ENCODE data around the gene CATSPER3.

The CATSPER3 gene

DNA sequence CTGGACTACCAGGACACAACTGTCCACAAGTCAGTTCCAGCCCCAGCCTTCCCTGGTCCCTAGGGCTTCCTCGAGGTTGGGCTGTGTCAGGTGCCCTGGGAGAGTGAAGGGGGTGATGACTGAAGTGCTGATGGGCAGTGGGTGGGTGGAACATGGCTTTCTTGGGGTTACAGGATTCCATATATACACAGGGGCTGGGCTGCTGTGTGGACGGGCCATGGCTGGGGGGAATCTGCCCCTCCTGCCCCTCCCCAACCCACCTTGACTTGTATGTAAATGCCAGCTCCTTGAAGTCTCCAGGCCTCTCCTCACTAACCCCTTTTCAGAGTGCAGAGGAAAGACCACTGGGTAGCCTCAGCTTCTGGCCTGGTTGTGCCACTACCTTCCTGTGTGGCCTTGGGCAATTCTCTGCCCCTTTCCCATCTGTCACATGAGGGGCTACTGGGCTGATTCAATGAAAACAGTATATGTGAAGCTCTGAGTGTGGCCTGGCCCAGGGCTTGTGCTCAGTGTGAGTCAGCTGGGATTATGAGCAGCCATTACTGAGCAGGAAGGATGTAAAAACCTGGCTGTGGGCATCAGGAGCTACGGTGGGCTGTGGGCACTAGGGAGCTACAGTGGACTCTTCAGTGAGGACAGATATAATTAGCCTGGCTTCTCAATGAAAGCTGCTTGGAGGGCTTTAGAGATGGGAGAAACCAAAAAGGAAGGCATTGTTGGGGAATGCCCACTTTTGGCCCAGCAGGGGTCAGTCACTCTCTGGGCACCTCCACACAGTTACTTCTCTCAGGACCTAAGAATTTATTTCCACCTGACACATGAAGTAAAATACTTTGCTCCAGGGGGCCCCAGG lies 43.0 kb downstream of the CATSPER3 start:
- DNase-seq (ENCODE audit: low read depth, low spot score) = no peak

DNA sequence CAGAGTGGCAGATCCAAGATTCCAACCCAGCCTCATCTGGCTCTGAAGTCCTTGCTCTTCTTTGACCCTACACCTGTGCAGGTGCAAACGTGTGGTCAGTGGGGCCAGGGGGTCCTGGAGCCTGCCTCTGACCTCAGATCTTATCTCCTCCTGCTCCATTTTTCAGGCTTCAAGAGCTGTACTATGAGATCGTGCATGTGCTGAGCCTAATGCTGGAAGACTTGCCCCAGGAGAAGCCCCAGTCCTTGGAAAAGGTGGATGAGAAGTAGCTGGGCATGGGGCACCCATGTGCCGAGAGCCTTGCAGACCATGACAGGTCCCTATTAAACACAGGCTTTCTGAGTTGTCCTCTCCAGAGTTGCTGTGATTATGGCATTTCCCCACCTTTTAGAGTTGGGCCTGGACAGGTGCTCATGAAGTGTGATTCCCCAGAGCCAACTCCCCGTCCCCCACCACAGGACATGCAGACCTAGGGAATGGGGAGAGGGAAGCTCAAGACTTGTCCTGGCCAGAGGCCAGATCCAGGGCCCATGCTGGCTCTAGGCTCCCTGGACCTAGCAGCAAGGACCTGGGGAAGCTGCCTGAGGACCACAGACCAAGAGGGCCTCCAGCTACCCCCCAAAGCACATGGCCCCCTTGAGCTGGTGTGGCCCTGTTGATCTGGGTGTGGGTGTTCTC lies 43.8 kb downstream of the CATSPER3 start:
- DNase-seq (ENCODE audit: low read depth, low spot score) = no peak

DNA sequence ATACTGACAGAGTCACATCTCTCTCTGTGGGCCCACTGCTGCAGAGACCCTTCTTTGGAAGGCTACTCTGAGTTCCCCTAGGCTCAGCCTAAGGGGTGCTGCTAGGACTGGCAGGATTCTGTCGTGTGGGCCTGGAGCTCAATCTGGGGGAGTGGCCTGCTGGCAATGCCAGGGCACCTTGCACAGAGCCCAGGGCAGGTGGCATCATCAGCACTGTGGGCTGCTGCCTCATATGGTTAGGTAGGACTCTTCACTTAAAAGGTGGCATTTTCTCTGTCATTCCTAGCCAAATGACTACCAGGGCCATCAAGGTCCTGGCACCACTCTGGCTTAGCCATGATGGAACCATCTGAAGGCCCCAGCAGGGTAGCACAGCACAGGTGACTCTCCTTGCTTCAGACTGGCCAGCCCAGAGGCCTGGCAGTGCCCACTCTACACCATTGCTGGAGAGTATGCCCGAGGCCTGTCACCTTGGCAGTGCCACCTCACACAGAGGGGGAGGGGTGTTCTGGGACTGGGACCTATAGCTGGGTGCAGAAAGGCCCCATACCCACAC lies 44.4 kb downstream of the CATSPER3 start:
- no peak for DNase-seq (ENCODE audit: low read depth, low spot score)

- no peak for DNase-seq (ENCODE audit: low read depth, low spot score)
Measured at GRCh38 chr5:135012951-135013391, 45.3 kb downstream of the CATSPER3 start.

DNA sequence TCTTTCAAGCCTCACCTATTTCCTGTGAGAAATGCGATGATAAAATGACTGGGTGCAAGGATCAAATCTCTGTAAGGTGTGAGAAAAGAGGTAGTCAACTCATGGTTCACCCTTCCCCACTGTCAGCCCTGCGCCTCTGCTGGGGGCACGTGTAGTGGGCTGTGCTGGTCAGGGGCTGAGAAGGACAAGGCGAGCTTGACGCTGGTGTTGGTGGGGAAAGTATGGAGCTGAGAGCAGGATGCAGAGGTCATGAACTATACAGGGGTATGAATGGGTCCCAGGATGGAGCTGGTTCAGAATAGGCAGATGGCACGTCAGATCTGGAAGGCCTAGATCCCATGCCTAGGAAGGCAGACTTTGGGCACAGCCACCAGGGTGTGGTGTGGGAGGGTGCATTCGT lies 45.7 kb downstream of the CATSPER3 start:
- DNase-seq (ENCODE audit: low read depth, low spot score) = no peak

DNA sequence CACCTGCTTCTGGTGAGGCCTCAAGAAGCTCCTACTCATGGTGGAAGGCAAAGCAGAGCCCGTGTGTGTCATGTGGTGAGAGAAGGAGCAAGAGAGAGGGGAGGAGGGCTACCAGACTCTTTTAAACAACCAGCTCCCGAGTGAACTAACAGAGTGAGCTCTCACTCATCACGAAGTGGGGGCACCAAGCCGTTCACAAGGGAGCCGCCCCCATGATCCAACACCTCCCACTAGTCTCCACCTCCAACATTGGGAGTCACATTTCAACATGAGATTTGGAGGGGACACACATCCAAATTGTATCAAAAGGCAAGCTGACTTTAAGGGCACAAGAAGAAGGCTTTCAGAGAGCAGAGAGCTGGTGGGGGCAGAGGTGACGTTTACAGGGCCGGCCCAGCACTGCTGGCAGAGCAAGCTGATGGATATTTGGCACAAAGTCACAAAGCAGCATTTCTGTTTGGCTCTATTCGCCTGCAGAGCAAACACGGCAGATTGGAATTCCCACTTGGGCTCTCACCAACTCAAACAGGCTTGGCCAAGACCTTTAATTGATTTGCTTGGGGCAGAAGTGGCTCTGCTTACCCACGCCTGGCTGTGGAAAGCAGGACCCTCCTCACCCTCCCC lies 46.4 kb downstream of the CATSPER3 start:
- no peak for DNase-seq (ENCODE audit: low read depth, low spot score)

DNA sequence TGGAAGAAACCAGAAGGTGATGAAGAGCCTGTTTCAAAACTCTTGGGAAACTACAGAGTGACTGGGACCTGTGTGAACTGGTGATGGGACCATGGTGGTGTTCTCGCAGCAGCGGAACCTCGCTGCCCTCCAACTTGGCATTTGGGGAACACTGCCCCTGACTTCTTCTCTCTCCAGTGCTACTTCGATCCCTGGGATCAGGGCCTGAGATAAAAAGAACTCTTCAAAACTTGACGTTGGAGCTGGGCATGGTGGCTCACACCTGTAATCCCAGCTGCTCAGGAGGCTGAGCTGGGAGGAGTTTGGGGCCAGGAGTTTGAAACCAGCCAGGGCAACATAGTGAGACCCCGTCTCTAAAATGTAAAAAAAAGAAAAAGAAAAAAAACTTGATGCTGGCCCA lies 48.2 kb downstream of the CATSPER3 start:
- DNase-seq (ENCODE audit: low read depth, low spot score) = no peak

- no peak for DNase-seq (ENCODE audit: low read depth, low spot score)
Measured at GRCh38 chr5:135016861-135017290, 49.2 kb downstream of the CATSPER3 start.

GRCh38 chr5:135018457-135018856 lies 50.8 kb downstream of the CATSPER3 start:
- DNase-seq (ENCODE audit: low read depth, low spot score) = no peak

DNA sequence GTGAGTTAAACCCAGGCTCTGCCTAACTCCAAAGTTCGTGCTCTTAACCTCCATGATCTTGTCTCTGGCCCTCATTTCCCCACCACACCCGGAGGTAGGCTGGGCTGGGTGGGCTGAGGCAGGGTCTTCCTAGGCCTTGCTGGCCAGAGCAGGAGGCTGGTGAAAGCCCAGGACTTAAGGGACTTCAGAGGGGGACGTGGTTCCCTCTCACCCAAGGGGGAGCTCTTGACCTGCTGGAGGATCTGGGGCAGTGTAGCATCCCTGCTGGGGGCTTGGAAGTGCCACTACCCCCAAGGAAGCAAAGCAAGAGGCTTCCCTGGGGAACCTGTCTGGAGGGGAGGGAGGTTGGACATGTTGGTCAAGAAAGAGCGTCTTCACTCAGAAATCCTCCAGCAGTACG lies 51.6 kb downstream of the CATSPER3 start:
- DNase-seq (ENCODE audit: low read depth, low spot score) = no peak

- no peak for DNase-seq (ENCODE audit: low read depth, low spot score)
Measured at GRCh38 chr5:135020111-135020895, 52.6 kb downstream of the CATSPER3 start.

GRCh38 chr5:135024956-135025729 lies 57.4 kb downstream of the CATSPER3 start:
- DNase-seq (ENCODE audit: low read depth, low spot score) = no peak

- no peak for DNase-seq (ENCODE audit: low read depth, low spot score)
Measured at GRCh38 chr5:135025730-135026644, 58.3 kb downstream of the CATSPER3 start.

- no peak for DNase-seq (ENCODE audit: low read depth, low spot score)
Measured at GRCh38 chr5:135026645-135027265, 59.0 kb downstream of the CATSPER3 start.

GRCh38 chr5:135027266-135027696 lies 59.6 kb downstream of the CATSPER3 start:
- no peak for DNase-seq (ENCODE audit: low read depth, low spot score)

- DNase-seq (ENCODE audit: low read depth, low spot score) = no peak
Measured at GRCh38 chr5:135027697-135028615, 60.2 kb downstream of the CATSPER3 start.

- no peak for DNase-seq (ENCODE audit: low read depth, low spot score)
Measured at GRCh38 chr5:135028791-135029476, 61.2 kb downstream of the CATSPER3 start.
